ENCODE results near the gene PLAC9.

PLAC9 gene

DNA sequence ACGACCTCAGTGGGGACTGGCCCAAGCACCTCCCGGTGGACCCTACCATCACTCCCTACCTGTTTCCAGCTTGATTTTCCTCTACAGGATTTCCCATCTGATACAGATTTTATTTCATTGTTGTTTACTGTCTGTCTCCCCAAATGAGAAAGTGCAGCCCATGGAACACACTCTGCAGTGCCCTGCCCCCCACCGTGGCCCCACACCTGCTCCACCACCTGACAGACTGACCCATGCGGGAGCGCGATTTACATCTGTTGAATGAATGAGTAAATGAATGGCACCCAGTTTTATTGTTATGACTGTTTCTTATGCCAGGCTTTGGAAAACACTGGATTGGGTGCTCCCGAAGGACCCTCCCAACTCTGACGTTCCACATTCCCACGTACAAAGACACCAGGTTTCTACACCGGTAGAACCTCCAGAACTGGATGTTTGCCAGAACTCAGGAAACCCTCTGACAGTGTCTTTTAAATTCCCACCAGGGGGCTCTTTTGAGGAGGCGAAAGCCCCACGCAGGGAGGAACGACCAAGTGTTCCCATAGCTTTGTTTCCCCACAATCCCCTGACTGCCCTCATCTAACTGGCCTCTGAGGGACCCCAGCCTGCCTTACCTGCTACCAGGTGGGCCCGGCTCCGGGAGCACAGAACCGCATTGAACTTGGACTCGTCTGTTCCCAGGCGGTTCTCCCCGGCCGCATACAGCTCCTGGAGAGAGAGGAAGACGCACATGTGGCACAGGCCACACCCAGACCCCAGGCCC is 29.0 kb downstream of the PLAC9 start:
- FAIRE-seq: no peak

- FAIRE-seq: no peak
Measured at GRCh38 chr10:80163741-80164341, 31.3 kb downstream of the PLAC9 start.

DNA sequence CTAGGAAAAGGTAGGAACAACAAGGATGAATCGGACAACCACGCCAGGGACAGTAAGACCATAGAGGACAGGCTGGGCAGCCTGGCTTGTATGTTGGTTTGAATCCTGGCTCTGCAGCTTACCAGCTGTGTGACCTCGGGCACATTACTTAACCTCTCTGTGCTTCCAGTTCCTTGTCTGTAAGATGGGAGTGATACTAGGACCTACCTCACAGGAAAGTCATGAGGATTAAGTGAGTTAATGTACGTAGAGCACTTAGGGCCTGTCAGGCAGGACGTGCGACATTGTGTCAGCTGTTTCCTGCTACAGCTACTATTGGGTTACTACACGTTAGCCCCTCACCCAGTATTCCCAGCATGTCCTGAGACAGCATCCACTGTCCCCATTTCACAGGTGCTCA is 32.1 kb downstream of the PLAC9 start:
- FAIRE-seq: no peak

DNA sequence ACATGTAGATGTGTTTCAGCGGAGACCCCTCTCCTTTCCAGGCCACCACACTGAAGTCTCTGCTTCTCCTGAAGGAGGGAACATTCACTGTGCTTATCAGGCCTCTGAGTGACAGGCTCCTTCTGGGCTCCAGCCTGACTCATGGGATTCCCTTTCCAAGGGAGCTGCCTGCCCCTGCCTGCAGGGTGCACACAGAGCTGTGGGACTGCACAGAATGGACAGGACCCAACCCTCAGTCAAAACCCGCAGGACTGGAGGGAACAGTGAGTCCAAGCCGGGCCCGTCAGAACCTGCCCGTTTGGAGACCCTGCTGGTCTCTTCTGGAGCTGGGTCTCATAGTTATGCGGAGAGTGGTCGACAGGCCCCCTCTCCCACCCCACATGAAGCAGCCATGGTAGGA is 32.6 kb downstream of the PLAC9 start:
- no peak for FAIRE-seq

DNA sequence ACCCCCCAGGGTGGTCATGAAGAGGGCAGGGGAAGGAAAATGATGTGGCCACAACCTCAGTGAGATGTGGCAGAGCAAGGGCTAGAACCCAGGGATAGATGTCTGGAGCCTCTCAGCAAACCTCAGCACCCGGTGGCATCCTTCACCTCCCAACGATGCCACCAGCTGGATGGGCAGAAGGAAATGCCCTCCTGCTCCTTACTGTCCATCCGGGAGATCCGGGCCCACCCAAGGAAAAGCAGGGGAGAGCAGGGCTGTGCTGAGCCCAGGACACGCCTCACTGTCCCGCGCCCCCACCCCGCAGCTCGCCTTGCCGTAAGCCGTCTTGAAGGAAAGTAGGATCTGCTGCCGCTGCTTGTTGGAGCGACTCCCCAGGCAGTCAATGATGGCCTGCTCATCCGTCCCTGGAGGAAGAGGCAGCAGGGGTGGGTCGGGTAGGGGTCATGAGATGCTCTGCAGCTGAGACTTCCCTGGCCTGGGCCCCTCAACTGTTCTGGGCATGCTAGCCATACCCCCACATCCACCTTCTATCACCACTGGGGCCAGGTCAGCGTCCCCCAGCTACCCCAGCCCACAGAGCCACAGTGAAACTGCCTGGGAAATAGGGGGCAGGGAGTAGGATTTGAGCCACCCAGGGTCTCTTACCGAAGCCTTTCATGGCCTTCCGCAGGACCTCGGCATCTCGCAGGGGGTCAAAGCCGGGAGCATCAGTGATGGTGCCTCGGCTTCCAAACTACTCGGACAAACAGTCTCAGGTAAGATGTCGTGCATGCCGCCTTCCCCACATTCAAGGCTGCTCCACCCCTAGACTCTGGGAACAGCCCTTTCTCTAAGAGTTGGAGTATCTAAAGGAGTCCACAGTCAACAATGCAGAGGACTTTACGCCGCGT is 34.3 kb downstream of the PLAC9 start:
- FAIRE-seq: no peak

DNA sequence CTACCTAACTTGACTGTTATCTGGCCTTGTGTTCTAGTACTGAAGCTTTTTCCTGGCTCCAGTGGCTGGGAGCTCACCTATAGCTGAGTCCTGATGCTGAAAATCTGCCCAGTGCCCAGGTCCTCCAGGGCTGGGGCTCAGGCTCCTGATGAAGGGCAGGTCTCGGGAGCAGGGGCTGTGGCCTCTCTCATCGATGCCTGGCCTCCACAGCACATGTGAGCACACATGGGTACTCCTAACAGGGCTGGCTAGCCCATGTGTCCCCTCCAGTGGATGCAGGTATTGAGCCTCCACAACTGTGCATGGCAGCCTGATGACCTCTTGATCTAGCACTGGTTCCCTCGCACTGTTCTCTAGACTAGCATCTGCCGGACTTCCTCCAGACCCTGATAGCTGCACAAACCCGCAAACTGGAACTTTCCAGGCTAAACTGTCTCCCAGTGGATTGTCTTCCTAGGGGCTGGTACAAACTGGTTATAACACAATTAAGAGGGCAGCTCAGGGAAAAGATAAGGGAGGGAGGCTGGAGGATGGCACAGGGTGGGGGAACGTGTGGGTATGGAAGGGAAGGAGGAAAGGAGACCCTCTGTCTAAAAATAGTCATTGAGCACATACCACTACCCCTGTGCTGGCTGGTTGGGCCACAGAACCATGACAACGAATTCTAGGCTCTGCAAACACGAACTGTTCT is 35.1 kb downstream of the PLAC9 start:
- no peak for FAIRE-seq

GRCh38 chr10:80168162-80168511 is 35.6 kb downstream of the PLAC9 start:
- no peak for FAIRE-seq

- no peak for FAIRE-seq
Measured at GRCh38 chr10:80168679-80169380, 36.3 kb downstream of the PLAC9 start.

DNA sequence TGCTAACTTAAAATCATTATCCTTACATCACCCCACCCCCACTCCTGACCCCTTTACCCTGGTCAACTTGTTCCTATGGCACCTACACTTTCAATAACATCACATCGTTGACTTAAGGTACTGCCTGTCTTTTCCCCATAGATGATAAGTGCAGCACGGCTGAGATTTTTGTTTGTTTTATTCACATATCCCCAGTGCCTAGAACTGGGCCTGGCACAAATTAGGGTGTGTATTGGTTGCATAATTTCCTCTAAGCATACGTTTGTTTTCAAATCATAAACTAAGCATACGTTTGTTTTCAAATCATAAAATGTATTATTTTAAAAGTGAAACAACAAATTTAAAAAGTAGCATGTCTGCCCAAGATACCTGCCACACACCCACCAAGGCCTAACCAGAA is 37.5 kb downstream of the PLAC9 start:
- no peak for FAIRE-seq

GRCh38 chr10:80170641-80171040 is 38.1 kb downstream of the PLAC9 start:
- no peak for FAIRE-seq

DNA sequence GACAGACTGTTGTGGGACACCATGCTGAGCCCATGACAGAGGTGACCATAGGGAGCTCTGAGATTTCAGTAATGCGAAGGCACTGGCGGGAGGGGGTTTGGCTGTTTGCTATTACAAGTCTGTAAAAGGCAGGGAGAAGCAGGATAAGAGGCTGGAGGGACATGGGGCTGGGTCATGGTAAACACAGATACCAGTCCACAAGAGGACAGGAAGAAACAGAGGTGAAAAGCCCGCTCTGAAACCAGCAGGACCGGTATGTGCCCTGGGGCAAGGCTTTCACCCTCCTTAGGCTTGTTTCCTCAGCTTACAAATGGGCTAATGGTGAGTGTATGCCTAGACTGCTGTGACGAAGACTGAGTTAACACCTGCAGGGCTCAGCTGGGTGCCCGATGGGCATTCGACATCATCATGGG is 38.7 kb downstream of the PLAC9 start:
- FAIRE-seq: no peak

DNA sequence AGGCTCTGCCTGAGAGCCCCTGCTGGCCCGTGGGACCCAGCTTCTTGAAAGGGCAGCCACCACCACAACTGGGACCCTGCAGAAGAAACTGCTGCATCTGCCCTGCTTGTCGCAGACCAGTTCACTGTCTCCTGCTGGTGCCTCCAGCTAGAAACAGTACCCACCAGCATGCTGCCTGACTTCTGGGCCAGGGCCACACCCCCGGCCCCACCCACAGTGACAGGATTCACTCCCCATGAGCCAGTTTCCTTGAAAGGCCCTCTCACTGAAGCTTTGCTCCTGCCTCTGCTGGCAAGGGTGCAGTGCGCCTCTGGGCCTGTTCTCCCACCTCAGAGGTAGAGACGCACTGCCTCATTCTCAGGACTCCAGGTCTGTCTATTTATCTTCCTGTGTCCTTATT is 40.4 kb downstream of the PLAC9 start:
- no peak for FAIRE-seq

DNA sequence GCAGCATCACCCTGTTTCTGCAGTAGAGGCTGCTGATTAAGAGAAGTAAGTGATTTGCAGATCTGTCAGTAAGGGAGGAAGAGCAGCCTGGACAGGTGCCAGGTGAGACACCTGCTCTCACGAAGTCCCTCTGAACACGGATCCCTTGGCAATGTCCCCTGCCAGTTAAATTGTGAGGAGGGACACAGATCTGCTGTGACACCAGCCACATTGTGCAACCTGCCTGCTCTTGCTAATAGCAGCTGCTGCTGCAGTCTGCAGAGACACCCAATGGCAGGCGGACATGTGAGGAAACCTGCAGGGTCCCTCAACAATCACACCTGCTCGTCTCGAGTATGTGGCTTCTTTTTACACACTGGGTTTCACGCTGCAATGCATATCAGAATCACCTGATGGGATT is 40.9 kb downstream of the PLAC9 start:
- FAIRE-seq: no peak

- FAIRE-seq: no peak
Measured at GRCh38 chr10:80174641-80175395, 42.3 kb downstream of the PLAC9 start.

GRCh38 chr10:80176526-80176925 is 44.0 kb downstream of the PLAC9 start:
- no peak for FAIRE-seq

- FAIRE-seq: no peak
Measured at GRCh38 chr10:80177781-80178636, 45.5 kb downstream of the PLAC9 start.

- FAIRE-seq: no peak
Measured at GRCh38 chr10:80182986-80183385, 50.5 kb downstream of the PLAC9 start.

DNA sequence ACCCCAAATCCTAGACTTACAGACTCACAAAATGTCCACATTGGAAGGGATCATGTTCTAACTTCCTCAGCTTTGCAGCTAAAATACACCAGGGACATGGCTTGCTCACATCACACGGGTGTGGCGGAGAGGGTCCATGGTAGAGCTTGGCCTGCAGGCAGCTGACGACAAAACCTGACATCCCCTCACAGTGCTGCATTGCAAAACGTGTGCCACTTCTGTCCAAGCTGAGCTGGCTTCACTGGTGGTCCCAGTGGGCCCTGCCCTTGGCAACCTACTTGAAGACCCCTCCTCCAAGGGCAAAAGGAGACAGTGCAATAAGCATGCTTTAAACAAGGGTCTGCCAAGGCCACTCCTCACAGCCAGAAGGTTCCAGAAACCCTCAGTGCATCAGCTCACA is 50.9 kb downstream of the PLAC9 start:
- FAIRE-seq: no peak

GRCh38 chr10:80184291-80184690 is 51.8 kb downstream of the PLAC9 start:
- FAIRE-seq: no peak

- FAIRE-seq: no peak
Measured at GRCh38 chr10:80185578-80186299, 53.2 kb downstream of the PLAC9 start.

Measured in colon (tissue), 2 donors.